AG04449 (cell line): Measurements from ENCODE around the gene ENTHD1.

Experiments used
- CTCF ChIA-PET: fragments of 350-600 bp; formaldehyde crosslinking; extraction: SDS; loops from one replicate; lab custom pipeline; 2021; ENCODE audit warnings: antibody characterized with exemption; lab: Yijun Ruan, JAX
- POLR2A ChIA-PET: fragments of 400-600, 350-600 bp; formaldehyde crosslinking; extraction: SDS; loops from one replicate; lab custom pipeline; 2020; ENCODE audit warnings: antibody characterized with exemption, inconsistent platforms; lab: Yijun Ruan, JAX
- DNase-seq: peaks from one replicate; pipeline ENCODE4 v3.0.0-alpha.2; 2010; ENCODE audit warnings: low read depth, low spot score
- H3K4me3 ChIP-seq: 2 replicates; pipeline ENCODE4 v1.5.1; 2011; ENCODE audit warnings: low read depth, mild to moderate bottlenecking, control low read depth, low read length
- TF ChIP-seq, protein P1 (sequence below): IDR thresholded peaks from one replicate; pipeline ENCODE4 v1.5.1; 2011; ENCODE audit warnings: mild to moderate bottlenecking, moderate library complexity, low read length, control low read depth, inconsistent platforms; ENCODE audit not compliant: insufficient read depth; ENCODE audit errors: missing control alignments

Gene ENTHD1

DNA sequence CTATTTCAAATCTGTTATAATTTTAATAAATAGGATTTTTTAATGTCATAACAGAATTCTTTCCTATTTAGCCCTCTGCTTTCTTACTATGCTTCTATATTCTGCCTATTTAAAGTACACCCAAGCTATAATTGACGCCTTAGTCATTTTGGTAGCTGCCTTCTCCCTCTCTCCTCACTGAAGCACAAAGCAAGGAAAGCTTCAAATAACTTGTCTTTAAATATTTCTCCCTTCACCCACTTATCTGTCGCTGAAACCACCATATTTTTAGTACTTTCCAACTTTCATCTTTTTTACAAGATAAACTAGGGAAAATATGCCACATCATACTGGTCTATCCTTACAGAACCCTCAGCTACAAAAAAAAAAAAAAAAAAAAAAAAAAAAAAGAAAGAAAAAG is 127.9 kb downstream of the ENTHD1 start:
- TF ChIP-seq, protein P1, sequence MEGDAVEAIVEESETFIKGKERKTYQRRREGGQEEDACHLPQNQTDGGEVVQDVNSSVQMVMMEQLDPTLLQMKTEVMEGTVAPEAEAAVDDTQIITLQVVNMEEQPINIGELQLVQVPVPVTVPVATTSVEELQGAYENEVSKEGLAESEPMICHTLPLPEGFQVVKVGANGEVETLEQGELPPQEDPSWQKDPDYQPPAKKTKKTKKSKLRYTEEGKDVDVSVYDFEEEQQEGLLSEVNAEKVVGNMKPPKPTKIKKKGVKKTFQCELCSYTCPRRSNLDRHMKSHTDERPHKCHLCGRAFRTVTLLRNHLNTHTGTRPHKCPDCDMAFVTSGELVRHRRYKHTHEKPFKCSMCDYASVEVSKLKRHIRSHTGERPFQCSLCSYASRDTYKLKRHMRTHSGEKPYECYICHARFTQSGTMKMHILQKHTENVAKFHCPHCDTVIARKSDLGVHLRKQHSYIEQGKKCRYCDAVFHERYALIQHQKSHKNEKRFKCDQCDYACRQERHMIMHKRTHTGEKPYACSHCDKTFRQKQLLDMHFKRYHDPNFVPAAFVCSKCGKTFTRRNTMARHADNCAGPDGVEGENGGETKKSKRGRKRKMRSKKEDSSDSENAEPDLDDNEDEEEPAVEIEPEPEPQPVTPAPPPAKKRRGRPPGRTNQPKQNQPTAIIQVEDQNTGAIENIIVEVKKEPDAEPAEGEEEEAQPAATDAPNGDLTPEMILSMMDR, result no peak
- ChIA-PET CTCF (interaction anchor here (1.3 kb wide), 2 partner anchors 11 to 260 kb away, joined by 3 to 4 read pairs; no protein-coding TSS in a partner anchor), POLR2A (no interaction called here)

DNA sequence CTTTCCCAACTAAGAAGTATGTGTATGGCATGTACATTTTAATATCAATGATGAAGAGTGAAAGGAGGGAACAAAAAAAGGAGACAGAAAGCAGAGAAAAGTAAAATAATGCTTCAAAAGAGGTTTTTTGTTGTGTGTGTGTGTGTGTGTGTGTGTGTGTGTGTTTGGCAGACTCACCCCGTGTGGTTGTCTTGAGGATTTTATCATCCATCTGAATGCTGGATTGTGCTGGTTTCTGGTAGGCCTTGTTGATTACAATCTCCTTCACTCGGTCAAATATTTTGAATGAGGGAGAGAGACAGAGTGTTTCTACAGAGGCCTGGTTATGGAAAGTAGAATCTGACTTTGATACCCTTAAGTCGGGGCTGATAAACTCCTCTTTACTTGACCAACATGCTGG is 128.5 kb downstream of the ENTHD1 start:
- TF ChIP-seq, protein P1, result no peak
- POLR2A ChIA-PET, result no interaction called here
- H3K4me3 ChIP-seq, result no peak overlapping the region
- CTCF ChIA-PET, result no interaction called here
- no peak for DNase-seq

More for the DNA sequence above, 127.9 kb downstream of the ENTHD1 start:
- no peak overlapping the region for H3K4me3 ChIP-seq
- no peak for DNase-seq

DNA sequence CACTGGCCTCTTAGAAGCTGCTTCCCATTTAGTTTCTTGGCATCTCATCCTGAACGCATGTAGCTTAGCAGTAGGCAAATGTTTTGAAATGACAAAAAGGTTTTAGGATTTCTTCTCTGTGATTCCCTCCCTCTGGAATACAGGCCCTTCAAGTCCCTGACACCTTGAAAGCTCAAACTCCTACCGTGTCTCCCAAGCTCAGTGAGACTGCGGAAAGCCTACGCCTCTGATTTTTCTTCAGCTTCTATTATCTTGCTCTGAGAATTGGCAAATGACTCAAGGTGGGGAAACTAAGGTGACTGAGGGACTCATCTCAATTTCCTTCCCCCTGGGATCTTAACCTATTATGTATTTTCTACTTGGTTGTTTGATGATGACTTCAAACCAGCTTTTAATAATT is 130.3 kb downstream of the ENTHD1 start:
- POLR2A ChIA-PET, result no interaction called here
- no peak overlapping the region for H3K4me3 ChIP-seq
- no peak for DNase-seq
- TF ChIP-seq, protein P1, result no peak
- CTCF ChIA-PET, result no interaction called here

DNA sequence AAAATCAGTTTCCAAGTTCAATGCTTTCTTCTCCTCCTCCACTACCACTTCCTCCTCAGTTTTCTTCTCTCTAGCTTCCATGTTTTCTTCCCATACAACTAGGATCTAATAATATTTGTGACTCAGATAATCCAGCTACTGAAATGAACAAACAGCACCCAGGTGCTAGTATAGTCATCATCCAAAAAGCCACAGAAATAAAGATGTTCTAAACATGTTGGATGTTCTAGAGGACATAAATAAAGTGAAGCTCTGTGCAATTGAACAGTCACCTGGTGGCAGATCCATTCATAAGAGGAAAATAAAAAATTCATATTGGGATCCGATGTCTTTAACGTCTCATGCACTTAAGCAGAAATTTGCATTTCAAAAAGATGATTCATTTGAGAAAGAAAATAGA is 142.8 kb downstream of the ENTHD1 start:
- ChIA-PET POLR2A (no interaction called here), CTCF (no interaction called here)
- TF ChIP-seq, protein P1, result no peak
- no peak overlapping the region for H3K4me3 ChIP-seq
- no peak for DNase-seq

DNA sequence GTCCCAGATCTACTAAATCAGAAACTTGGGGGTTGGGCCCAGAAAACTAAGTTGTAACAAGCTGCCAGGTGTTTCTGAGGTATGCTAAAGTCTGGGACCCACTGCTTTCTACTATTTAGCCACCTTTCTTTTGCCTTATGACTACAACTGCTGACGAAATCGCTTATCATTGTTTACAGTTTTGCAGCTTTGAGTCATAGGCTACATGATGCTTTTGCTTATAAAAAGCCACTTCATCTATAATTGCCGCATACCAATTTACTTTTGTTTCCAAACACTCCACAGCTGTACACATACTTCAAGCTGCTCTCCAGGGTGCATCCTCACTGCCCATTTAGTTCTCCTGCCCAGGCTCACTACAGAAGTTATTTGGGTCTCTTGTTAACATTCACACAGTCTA is 144.7 kb downstream of the ENTHD1 start:
- ChIA-PET POLR2A (no interaction called here), CTCF (no interaction called here)
- TF ChIP-seq, protein P1, result no peak
- H3K4me3 ChIP-seq, result no peak overlapping the region
- DNase-seq, result no peak

DNA sequence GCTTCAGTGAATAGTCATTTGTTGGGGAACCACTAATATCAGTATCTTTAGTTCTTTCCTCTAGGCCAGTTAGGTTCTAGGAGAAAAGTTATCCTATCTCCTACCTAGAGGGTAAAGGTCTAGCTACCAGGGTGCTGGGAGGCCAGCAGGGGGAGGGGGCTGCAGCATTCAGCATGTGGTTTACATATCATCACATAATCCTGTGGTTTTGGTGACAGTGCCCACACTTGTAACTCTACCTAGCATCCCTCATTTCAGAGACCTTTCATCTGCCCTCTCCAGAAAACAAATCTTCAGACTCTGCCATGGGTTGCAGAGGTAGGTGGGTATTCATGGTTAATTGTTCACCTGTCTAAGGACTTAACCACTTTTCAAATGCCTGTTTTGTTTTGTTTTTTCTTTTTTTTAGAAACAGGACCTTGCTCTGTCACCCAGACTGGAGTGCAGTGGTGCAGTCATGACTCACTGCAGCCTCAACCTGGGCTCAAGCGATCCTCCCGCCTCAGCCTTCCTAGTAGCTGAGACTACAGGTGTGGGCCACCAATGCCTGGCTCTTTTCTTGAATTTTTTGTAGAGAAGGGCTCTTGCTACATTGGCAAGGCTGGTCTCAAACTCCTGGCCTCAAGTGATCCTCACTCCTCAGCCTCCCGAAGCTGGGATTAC is 146.8 kb downstream of the ENTHD1 start:
- no peak overlapping the region for H3K4me3 ChIP-seq
- POLR2A ChIA-PET, result no interaction called here
- TF ChIP-seq, protein P1, result no peak
- CTCF ChIA-PET, result no interaction called here
- no peak for DNase-seq
